OCI-LY7 (cell line): ENCODE data around the gene MIAT. TPM values are rescaled to one million over a fixed set of nuclear protein-coding genes. Genes with fewer than 3 reads are reported as not detected.

Experiments
- BruUV-seq: library from RNA; stranded (reverse); fragments of 400-500 nt; replicated peaks from 2 replicates; lab custom pipeline; 2021; lab: Mats Ljungman, UMichigan
- CTCF ChIA-PET: fragments of 300-600 bp; sonication (Branson Sonifier 250); formaldehyde crosslinking; loops from one replicate; lab custom pipeline; 2022; ENCODE audit warnings: antibody characterized with exemption; ENCODE audit not compliant: unreplicated experiment; lab: Charles Lee
- POLR2A ChIA-PET: fragments of 300-600 bp; sonication (Branson Sonifier 250); formaldehyde crosslinking; loops from one replicate; lab custom pipeline; 2022; ENCODE audit warnings: antibody characterized with exemption; lab: Charles Lee
- DNase-seq: peaks from one replicate; pipeline ENCODE4 v3.0.0-alpha.2; 2015; ENCODE audit warnings: low spot score
- H2AFZ ChIP-seq: fragments of 200-600 bp; sonication (generic), shearing (Covaris generic); 2 replicates; pipeline ENCODE4 v1.6.1; 2014; ENCODE audit warnings: mild to moderate bottlenecking, antibody characterized with exemption, low read length, moderate library complexity
- H3K27ac ChIP-seq: fragments of 200-600 bp; sonication (generic); 2 replicates; pipeline ENCODE4 v1.5.1; 2014; ENCODE audit warnings: mixed run types, low read depth, mild to moderate bottlenecking, moderate library complexity, low read length, inconsistent platforms; ENCODE audit not compliant: poor library complexity, severe bottlenecking
- H3K36me3 ChIP-seq: fragments of 200-600 bp; sonication (generic); 2 replicates; pipeline ENCODE4 v1.6.1; 2014; ENCODE audit warnings: mild to moderate bottlenecking, antibody characterized with exemption, low read length, moderate library complexity, mixed read lengths; ENCODE audit not compliant: insufficient read depth
- H3K4me1 ChIP-seq: fragments of 200-600 bp; sonication (generic); 2 replicates; pipeline ENCODE4 v1.5.1; 2014; ENCODE audit warnings: mild to moderate bottlenecking, low read length; ENCODE audit not compliant: insufficient read depth, poor library complexity, severe bottlenecking
- H3K4me2 ChIP-seq: fragments of 200-600 bp; sonication (generic); 2 replicates; pipeline ENCODE4 v1.6.1; 2014; ENCODE audit warnings: mild to moderate bottlenecking, low read length
- H3K4me3 ChIP-seq: fragments of 200-600 bp; sonication (generic); 2 replicates; pipeline ENCODE4 v1.5.1; 2014; ENCODE audit warnings: mild to moderate bottlenecking, low read depth, low read length; ENCODE audit not compliant: poor library complexity, severe bottlenecking
- H3K79me2 ChIP-seq: fragments of 200-600 bp; sonication (generic); 2 replicates; pipeline ENCODE4 v1.6.1; 2016; ENCODE audit warnings: low read depth, mild to moderate bottlenecking, low read length, moderate library complexity, mixed read lengths; ENCODE audit not compliant: insufficient read depth
- H3K9me2 ChIP-seq: fragments of 200-600 bp; sonication (generic); 2 replicates; pipeline ENCODE4 v1.6.1; 2016; ENCODE audit warnings: mild to moderate bottlenecking, low read length, mixed read lengths; ENCODE audit not compliant: insufficient read depth
- H3K9me3 ChIP-seq: fragments of 200-600 bp; sonication (generic); 2 replicates; pipeline ENCODE4 v1.6.1; 2014; ENCODE audit warnings: mild to moderate bottlenecking, mixed run types, low read length, mixed read lengths
- H4K20me1 ChIP-seq: fragments of 200-600 bp; sonication (generic); 2 replicates; pipeline ENCODE4 v1.6.1; 2014; ENCODE audit warnings: mild to moderate bottlenecking, antibody characterized with exemption, low read length, moderate library complexity, mixed read lengths; ENCODE audit not compliant: insufficient read depth
- EZH2phosphoT487 ChIP-seq: fragments of 200-600 bp; sonication (generic); IDR thresholded peaks from 2 replicates; pipeline ENCODE4 v1.6.1; 2018; ENCODE audit warnings: low read depth, borderline replicate concordance, mild to moderate bottlenecking, mixed run types, antibody characterized with exemption, low read length, moderate library complexity, mixed read lengths
- intact Hi-C: fragments of 100-400 bp; cut with micrococcal nuclease; formaldehyde crosslinking; loops from one replicate; pipeline ENCODE4 v1.10.0; 2022; ENCODE audit not compliant: unreplicated experiment
- total RNA-seq, 2 experiments: library from RNA; depleted of rRNA in 1 of 2; stranded (reverse); fragments of >200 nt in 1 of 2; shearing (Covaris generic) in 1 of 2; gene quantifications; 2 replicates each; pipeline ENCODE4 v1.2.3, GENCODE V29; 2014 to 2022
- TF ChIP-seq, protein P1 (sequence below): fragments of 200-600 bp; sonication (generic); conservative IDR thresholded peaks from 2 replicates; pipeline ENCODE4 v1.5.1; 2014; ENCODE audit warnings: mild to moderate bottlenecking, antibody characterized with exemption, low read length, moderate library complexity, mixed read lengths

Gene MIAT
- total RNA-seq, 2 experiments from 2014 or later = 4.1 to 8.7 TPM

- BruUV-seq = no TSS peak
- CTCF ChIA-PET = no interaction called here
- Histone ChIP-seq H3K36me3 (peaks cover 24% of the 10 kb centered on the region), H3K4me3 (no peak overlapping the region), H3K27ac (no peak overlapping the region), H3K4me2 (no peak overlapping the region), H3K4me1 (no peaks in the 10 kb centered on the region), H3K9me3 (no peaks in the 10 kb centered on the region), H2AFZ (no peak overlapping the region), H4K20me1 (no peaks in the 10 kb centered on the region), H3K79me2 (no peaks in the 10 kb centered on the region), H3K9me2 (no peaks in the 10 kb centered on the region)
- DNase-seq = no peak
- intact Hi-C loops = no loop called here
- TF ChIP-seq, protein P1, sequence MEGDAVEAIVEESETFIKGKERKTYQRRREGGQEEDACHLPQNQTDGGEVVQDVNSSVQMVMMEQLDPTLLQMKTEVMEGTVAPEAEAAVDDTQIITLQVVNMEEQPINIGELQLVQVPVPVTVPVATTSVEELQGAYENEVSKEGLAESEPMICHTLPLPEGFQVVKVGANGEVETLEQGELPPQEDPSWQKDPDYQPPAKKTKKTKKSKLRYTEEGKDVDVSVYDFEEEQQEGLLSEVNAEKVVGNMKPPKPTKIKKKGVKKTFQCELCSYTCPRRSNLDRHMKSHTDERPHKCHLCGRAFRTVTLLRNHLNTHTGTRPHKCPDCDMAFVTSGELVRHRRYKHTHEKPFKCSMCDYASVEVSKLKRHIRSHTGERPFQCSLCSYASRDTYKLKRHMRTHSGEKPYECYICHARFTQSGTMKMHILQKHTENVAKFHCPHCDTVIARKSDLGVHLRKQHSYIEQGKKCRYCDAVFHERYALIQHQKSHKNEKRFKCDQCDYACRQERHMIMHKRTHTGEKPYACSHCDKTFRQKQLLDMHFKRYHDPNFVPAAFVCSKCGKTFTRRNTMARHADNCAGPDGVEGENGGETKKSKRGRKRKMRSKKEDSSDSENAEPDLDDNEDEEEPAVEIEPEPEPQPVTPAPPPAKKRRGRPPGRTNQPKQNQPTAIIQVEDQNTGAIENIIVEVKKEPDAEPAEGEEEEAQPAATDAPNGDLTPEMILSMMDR = no peak
- no peak for TF ChIP-seq EZH2phosphoT487
- POLR2A ChIA-PET = no interaction called here
These were observed 58.1 kb downstream of the MIAT start for GRCh38 chr22:26715392-26715936.

GRCh38 chr22:26718488-26718887, 61.1 kb downstream of the MIAT start:
- Histone ChIP-seq H3K36me3 (peaks cover 24% of the 10 kb centered on the region), H4K20me1 (no peaks in the 10 kb centered on the region), H2AFZ (no peak overlapping the region), H3K27ac (no peak overlapping the region), H3K9me2 (no peaks in the 10 kb centered on the region), H3K9me3 (no peaks in the 10 kb centered on the region), H3K79me2 (no peaks in the 10 kb centered on the region), H3K4me2 (no peak overlapping the region), H3K4me1 (no peaks in the 10 kb centered on the region), H3K4me3 (no peak overlapping the region)
- TF ChIP-seq, protein P1 = no peak
- TF ChIP-seq EZH2phosphoT487 = no peak
- DNase-seq = no peak
- intact Hi-C loops = no loop called here
- CTCF ChIA-PET = no interaction called here
- POLR2A ChIA-PET = interaction anchor here (0.9 kb wide), 1 partner anchor 10 kb away, joined by 4 read pairs; no protein-coding TSS in a partner anchor
- BruUV-seq = no TSS peak

DNA sequence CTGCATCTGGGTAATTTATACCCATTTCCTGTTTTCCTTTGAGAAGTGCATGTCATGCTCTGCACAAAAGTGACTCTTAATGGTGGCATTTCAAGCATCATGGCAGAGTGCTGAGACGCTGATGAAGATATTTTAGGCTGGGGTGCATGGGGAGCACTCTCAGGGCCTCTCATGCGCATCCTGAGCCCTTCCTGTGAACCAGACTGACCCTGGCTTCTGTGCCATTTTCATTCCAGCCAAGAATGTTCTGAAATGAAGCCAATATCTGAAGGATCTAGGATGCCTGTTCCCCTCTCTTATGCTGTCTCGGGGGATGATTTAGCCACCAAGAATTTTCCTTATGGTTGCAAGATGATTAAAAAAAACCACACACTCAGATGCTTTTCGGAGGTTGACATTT, 61.5 kb downstream of the MIAT start:
- Histone ChIP-seq H3K36me3 (peaks cover 24% of the 10 kb centered on the region), H3K4me3 (no peak overlapping the region), H2AFZ (no peak overlapping the region), H3K4me2 (no peak overlapping the region), H3K9me2 (no peaks in the 10 kb centered on the region), H3K79me2 (no peaks in the 10 kb centered on the region), H3K27ac (no peak overlapping the region), H4K20me1 (no peaks in the 10 kb centered on the region), H3K9me3 (no peaks in the 10 kb centered on the region), H3K4me1 (no peaks in the 10 kb centered on the region)
- no TSS peak for BruUV-seq
- CTCF ChIA-PET = no interaction called here
- intact Hi-C loops = no loop called here
- DNase-seq = no peak
- TF ChIP-seq, protein P1 = no peak
- TF ChIP-seq EZH2phosphoT487 = no peak
- POLR2A ChIA-PET = interaction anchor here (0.9 kb wide), 1 partner anchor 10 kb away, joined by 4 read pairs; no protein-coding TSS in a partner anchor
